ENCODE data around the gene ELN.

ELN gene

DNA sequence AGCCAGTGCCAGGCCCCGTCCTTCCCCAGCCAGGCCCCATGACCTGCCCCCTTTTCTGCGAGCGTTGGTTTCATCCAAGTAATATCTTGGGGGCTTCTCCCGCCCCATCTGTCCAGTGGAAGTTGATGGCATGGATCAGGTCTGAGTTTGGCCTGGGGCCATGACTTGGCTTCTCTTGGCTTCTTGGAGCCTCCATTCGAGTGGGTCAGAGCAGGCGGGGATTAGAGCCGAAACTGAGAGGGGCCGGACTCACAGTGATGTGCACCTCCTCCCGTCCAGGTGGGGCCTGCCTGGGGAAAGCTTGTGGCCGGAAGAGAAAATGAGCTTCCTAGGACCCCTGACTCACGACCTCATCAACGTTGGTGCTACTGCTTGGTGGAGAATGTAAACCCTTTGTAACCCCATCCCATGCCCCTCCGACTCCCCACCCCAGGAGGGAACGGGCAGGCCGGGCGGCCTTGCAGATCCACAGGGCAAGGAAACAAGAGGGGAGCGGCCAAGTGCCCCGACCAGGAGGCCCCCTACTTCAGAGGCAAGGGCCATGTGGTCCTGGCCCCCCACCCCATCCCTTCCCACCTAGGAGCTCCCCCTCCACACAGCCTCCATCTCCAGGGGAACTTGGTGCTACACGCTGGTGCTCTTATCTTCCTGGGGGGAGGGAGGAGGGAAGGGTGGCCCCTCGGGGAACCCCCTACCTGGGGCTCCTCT, 40.6 kb downstream of the ELN start:
- H3K4me3 ChIP-seq (ENCODE audit: low read depth, low read length): no peak overlapping the region
- DNase-seq (ENCODE audit: low read depth): no peak
- TF ChIP-seq, protein P1, sequence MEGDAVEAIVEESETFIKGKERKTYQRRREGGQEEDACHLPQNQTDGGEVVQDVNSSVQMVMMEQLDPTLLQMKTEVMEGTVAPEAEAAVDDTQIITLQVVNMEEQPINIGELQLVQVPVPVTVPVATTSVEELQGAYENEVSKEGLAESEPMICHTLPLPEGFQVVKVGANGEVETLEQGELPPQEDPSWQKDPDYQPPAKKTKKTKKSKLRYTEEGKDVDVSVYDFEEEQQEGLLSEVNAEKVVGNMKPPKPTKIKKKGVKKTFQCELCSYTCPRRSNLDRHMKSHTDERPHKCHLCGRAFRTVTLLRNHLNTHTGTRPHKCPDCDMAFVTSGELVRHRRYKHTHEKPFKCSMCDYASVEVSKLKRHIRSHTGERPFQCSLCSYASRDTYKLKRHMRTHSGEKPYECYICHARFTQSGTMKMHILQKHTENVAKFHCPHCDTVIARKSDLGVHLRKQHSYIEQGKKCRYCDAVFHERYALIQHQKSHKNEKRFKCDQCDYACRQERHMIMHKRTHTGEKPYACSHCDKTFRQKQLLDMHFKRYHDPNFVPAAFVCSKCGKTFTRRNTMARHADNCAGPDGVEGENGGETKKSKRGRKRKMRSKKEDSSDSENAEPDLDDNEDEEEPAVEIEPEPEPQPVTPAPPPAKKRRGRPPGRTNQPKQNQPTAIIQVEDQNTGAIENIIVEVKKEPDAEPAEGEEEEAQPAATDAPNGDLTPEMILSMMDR (IDR thresholded peaks at IDR 0.05; ENCODE audit: low read depth, low read length, missing control alignments): no peak

DNA sequence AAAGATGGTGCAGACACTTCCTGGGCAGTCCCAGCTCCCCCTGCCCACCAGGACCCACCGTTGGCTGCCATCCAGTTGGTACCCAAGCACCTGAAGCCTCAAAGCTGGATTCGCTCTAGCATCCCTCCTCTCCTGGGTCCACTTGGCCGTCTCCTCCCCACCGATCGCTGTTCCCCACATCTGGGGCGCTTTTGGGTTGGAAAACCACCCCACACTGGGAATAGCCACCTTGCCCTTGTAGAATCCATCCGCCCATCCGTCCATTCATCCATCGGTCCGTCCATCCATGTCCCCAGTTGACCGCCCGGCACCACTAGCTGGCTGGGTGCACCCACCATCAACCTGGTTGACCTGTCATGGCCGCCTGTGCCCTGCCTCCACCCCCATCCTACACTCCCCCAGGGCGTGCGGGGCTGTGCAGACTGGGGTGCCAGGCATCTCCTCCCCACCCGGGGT, 41.1 kb downstream of the ELN start:
- TF ChIP-seq, protein P1 (IDR thresholded peaks at IDR 0.05; ENCODE audit: low read depth, low read length, missing control alignments): no peak
- H3K4me3 ChIP-seq (ENCODE audit: low read depth, low read length): no peak overlapping the region
- no peak for DNase-seq (ENCODE audit: low read depth)

DNA sequence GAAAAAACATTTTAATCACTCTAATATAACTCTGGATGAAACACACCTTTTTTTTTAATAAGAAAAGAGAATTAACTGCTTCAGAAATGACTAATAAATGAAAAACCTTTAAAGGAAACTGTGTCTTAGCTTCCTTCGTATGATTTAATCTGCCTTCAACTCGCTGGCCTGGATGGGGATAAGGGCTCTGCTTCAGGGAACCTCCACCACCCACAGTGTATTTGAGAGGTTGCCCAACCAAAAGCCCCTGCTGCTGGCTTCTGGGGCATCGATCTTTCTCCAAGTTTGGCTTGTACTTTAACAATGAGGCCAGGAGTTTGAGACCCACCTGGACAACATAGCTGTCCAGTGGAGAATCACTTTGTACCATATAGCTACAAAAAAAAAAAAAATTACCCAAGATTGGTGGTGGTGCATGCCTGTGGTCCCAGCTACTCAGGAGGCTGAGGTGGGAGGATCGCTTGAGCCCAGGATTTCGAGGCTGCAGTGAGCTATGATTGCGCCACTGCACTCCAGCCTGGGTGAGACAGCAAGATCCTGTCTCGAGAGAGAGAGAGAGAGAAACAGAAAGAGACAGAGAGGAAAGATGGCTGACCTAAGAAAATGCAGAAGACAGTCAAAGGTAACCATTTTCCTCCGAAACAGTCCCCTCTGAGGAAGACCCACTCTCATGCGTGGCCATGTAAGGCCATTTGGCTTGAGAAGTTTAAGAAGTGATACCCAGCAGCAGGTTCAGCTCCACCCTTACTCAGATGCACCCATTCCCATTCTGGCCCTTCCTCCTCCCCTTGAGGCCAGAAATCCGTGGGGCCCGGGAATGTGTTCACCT, 42.0 kb downstream of the ELN start:
- TF ChIP-seq, protein P1 (IDR thresholded peaks at IDR 0.05; ENCODE audit: low read depth, low read length, missing control alignments): no peak
- DNase-seq (ENCODE audit: low read depth): no peak
- H3K4me3 ChIP-seq (ENCODE audit: low read depth, low read length): no peak overlapping the region

DNA sequence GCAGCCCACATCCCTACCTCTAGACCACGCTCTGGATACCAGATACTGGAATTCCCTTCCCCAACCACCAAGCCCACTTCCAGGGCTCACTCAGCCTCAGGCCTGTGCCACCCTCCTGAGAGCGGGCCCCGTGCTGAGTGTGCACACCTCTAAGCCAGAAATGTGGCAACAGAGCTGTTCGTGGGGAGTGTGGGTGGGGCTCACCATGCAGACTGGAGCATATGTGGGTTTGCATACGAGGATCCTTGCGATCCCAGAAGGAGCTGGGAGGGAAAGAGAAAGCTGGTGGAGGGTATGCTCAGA, 42.6 kb downstream of the ELN start:
- no peak for DNase-seq (ENCODE audit: low read depth)
- H3K4me3 ChIP-seq (ENCODE audit: low read depth, low read length): no peak overlapping the region
- TF ChIP-seq, protein P1 (IDR thresholded peaks at IDR 0.05; ENCODE audit: low read depth, low read length, missing control alignments): no peak

DNA sequence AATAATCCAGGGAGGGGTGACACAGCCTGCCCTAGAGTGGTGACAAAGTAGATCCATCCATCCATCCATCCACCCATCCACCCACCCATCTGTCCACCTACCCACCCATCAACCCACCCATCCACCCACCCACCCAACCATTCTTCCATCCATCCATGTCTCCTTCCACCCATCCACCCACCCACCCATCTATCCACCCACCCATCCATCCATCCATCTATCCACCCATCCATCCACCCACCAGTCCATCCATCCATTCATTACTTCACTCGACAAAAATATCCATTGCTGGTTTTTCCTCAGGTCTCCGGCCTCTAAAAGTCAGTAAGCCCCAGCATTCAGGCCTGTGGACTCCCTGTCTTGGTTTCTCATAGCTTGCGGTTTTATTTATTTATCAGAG, 43.1 kb downstream of the ELN start:
- TF ChIP-seq, protein P1 (IDR thresholded peaks at IDR 0.05; ENCODE audit: low read depth, low read length, missing control alignments): no peak
- DNase-seq (ENCODE audit: low read depth): no peak
- no peak overlapping the region for H3K4me3 ChIP-seq (ENCODE audit: low read depth, low read length)

DNA sequence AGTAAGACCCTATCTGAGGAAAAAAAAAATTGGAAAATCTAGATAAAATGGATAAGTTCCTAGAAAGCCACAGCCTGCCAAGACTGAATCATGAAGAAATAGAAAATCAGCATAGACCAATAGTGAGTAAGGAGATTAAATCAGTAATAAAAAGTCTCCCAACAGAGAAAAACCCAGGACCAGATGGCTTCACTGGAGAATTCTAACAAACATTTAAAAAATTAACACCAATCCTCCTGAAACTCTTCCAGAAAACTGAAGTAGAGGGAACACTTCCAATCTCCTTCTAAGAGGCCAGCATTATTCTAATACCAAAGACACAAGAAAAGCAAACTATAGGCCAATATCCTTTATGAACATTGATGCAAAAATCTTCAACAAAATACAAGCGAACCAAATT, 46.8 kb downstream of the ELN start:
- no peak for DNase-seq (ENCODE audit: low read depth)
- TF ChIP-seq, protein P1 (IDR thresholded peaks at IDR 0.05; ENCODE audit: low read depth, low read length, missing control alignments): no peak
- no peak overlapping the region for H3K4me3 ChIP-seq (ENCODE audit: low read depth, low read length)
